GM12874 (cell line): ENCODE measurements around the gene SNUPN.

Source experiments
- TF ChIP-seq, protein P1 (sequence below): IDR thresholded peaks from 2 replicates; pipeline ENCODE4 v1.5.1; 2011; ENCODE audit warnings: low read depth, mild to moderate bottlenecking, control low read depth, low read length, moderate library complexity; ENCODE audit not compliant: insufficient read depth

The SNUPN gene

DNA sequence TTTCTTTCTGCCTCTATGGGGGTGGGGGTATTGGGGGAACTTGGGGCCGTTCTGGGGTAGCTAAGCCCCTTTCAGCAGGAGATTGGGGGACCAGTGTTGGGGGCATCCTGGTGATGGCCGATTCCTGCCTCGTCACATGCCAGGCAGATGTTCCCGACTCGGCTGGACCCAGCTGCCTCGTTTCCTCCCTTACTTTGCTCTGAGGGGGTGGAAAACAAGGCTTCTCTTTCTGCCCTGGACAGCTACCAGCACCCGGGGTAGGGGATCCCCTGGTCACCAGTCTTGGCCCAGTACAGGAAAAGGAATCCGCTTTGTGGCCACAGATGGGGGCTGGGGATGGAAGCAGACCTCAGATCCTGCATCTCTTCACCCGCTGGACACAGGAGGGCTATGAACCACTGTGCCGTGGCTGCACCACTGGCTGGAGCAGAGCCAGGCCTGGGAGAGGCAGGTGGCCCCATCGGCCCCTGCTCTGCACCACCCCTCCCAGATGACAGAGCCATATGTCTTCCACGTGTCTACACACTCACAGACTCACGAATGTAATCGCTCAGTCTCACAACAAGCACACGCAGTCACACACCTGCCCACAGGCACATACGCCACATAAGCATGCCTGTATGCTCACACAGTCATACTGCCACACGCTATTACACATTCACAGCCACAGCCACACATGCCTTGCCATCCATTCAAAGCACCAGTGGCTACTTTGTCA lies 34.6 kb upstream of the SNUPN start:
- TF ChIP-seq, protein P1, sequence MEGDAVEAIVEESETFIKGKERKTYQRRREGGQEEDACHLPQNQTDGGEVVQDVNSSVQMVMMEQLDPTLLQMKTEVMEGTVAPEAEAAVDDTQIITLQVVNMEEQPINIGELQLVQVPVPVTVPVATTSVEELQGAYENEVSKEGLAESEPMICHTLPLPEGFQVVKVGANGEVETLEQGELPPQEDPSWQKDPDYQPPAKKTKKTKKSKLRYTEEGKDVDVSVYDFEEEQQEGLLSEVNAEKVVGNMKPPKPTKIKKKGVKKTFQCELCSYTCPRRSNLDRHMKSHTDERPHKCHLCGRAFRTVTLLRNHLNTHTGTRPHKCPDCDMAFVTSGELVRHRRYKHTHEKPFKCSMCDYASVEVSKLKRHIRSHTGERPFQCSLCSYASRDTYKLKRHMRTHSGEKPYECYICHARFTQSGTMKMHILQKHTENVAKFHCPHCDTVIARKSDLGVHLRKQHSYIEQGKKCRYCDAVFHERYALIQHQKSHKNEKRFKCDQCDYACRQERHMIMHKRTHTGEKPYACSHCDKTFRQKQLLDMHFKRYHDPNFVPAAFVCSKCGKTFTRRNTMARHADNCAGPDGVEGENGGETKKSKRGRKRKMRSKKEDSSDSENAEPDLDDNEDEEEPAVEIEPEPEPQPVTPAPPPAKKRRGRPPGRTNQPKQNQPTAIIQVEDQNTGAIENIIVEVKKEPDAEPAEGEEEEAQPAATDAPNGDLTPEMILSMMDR, result no peak

DNA sequence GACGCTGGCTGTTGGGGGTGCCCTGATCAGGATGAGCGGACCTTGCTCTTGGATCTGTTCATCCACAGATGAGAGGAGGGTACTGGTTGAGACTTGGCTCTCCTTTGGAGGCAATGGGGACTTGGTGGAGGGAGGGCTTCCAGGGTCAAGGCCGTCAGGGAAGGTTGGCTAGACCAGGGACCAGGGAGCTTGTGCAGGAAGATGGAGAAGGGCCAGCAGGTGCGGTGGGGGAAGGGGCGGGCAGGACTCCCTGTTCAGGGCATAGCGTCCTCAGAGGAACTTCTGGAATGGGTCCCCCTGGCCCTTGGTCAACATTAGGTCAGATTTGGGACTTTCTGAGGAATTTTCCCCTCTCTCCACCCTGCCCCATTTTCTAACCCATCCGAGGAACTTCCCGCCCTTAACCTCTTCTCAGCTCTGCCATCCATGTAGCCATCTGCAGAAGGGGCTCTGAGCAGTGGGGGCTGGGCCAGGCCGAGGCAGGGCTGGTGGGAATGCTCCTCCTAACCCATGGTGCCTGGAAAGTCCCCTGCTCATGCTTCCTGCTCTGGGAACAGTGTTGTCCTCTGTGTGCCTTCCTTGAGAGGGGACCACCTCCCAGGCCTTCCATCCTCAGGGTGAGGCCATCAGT lies 33.7 kb upstream of the SNUPN start:
- TF ChIP-seq, protein P1, result no peak

DNA sequence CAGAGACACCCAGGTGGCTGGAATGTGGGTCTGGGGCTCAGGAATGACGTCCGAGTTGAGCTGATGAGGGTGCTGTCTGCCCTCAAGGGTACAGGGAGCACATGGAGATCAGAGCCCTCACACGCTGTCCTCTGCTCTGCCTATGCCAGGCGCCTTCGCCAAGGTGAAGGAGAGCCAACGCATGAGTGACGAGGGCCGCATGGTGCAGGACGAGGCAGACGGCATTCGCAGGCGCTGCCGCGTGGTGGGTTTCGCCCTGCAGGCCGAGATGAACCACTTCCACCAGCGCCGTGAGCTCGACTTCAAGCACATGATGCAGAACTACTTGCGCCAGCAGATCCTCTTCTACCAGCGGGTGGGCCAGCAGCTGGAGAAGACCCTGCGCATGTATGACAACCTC lies 31.3 kb upstream of the SNUPN start:
- TF ChIP-seq, protein P1, result no peak

DNA sequence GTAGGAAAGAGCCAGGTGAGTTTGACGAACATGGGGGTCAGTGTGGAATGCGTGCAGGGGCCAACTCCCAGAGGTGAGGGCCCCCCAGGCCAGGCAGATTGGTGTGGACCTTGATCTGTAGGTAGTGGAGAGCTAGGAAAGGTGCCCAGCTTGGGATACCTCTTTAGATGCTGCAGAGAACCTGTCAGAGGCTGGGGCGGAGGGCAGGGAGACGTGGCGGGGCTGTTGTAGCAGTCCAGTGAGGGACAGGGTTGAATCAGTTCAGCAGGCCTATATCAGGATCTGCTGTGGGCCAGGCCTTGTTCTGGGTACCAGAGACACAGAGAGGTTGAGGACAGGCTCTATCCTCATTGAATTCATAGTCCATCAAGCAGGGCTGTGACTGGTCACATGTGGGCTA lies 30.8 kb upstream of the SNUPN start:
- TF ChIP-seq, protein P1, result no peak

DNA sequence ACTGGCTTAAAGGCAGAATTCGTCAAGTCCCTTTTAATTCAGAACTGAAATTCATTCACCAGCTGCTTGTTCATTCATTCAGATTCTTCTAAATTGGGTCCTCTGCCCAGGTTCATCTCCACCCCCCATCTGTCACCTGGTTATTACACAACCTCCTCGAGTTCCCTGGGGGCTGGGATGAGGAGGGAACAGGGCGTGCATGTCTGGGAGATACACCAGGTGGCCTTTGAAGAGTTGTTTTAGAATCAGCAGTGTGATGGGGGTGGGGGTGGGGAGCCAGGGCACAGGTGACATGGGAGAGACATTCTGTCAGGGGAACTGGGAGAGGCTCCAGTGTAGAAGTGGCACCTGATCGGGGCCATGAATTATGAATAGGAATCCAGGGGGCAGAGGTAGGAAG lies 30.4 kb upstream of the SNUPN start:
- TF ChIP-seq, protein P1, result no peak

DNA sequence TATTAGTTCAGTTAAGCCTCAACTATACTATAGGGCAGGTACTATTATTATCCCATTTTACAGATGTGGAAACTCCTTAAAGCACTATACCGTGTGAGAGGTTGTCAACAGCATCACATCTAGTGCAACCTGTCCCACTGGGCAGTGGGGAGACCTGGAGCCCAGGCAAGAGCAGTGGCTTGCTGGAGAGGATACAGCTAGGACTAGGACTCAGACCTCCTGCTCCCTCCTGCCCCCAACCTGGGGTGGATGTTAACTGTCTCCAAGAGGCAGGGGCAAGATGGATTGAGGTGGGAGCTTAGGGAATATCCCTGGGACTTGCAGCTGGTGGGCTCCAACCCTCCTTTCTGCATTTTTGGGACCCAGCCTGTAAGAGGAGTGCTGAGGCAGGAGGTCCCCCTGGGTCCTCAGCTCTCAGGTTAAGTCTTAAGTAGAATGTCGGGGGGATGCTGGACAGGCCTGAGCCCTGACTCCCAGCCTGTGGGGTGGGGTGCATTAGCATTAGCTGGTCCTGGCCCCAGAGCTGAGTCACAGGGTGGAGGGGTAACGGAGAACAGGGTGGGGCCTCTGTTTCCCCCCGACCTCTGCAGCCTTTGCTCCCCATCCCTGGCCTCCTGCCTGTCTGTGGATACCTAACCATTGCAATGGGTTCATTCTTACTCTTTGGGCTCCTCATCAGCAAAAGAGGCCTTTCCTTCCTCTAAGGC lies 28.8 kb upstream of the SNUPN start:
- TF ChIP-seq, protein P1, result no peak

DNA sequence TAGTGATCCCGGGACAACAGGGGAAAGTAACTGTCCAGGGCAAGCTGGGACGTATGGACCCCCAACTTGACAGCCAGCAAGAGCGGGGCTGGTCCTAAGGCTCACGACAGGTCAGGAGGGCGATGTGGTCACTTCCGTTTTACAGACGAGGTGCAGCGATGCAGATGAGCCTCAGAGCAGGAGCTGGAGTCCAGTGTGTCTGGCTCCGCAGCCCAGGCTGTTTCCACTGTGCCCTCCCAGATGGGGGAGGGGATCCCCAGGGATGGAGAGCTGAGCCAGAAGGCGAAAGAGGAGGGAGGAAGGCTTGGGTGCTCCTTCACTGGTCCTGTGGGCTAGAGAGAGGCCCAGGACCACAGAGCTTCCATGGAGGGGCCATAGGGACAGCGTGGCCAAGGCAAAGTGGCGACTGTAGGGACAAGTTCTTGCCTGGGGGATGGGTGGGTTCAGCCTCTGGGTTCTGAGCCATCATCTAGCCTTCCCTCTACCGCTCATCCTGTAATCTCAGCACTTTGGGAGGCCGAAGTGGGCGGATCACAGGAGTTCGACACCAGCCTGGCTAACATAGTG lies 27.9 kb upstream of the SNUPN start:
- TF ChIP-seq, protein P1, result no peak
